HG02642 (cell line): ENCODE data around the gene FXR2.

Experiments used
- ATAC-seq: cut with Tn5 transposase; IDR thresholded peaks from one replicate; pipeline ENCODE4 v1.9.1; 2021; ENCODE audit warnings: mild to moderate bottlenecking; ENCODE audit not compliant: unreplicated experiment, poor library complexity

Gene FXR2

DNA sequence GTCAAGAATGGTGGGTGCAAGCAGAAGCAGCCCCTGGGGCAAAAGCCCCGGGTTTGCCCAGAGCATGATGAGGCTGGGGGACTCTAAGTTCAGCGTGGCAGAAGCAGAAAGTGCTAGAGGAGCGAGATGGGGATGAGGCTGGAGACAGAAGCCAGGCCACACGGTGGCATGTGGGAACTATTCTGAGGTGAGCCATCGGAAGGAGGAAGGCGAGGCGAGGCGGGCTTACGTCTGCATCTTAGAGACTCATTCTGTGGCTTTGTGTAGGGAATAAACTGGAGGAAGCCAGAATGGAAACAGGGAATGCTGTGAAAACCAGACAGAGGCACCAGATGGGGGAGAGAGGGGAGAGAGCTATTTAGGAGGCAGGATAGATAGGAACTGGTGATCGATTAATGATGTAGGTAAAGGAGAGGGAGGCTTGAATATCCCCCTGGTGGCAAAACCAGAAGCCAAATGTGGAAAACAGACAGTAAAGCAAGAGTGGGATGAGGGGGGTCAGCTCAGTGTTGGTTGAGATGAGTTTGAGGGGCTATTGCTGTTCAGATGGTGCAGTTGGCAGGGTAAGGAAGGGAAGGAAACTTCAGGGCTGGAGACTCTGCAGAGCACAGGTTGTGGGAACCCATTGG is 59.3 kb downstream of the FXR2 start:
- no peak for ATAC-seq

DNA sequence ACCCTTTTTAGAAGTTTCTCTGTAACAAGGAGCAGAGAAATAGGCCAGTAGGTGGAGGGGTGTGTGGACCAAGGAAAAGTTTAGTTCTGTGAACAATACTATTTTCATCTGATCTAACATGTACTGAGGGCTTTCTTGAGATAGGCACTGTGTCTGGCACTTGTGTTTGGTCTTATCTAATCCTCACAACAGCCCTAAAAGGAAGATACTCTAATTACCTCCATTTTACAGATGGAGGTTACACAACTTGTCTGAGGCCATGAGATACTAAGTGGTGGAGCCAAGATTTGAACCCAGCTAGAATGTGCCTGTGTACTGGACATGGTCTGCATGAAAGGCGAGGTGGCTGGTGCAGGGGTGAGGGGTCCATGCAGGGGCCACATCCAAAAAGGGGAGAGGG is 61.3 kb downstream of the FXR2 start:
- ATAC-seq = no peak

DNA sequence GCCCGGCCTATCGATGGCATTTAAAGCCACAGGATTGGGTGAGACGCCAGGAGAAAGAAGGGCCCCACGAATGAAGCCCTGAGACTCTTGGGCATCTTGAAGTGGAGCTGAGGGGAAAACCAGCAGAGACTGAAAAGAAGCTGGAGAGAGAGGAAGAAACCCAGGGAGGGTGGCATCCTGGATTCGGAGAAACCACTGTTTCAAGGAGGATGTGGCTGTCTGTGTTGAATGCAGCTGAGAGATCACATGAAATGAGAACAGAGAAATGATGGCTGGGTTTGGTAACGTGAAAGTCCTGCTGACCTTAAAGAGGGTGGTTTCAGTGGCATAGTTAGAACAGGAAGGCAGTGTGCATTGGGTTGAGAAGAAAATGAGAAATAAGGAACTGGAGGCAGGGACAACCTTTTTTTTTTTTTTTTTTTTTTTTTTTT is 62.1 kb downstream of the FXR2 start:
- ATAC-seq = no peak

DNA sequence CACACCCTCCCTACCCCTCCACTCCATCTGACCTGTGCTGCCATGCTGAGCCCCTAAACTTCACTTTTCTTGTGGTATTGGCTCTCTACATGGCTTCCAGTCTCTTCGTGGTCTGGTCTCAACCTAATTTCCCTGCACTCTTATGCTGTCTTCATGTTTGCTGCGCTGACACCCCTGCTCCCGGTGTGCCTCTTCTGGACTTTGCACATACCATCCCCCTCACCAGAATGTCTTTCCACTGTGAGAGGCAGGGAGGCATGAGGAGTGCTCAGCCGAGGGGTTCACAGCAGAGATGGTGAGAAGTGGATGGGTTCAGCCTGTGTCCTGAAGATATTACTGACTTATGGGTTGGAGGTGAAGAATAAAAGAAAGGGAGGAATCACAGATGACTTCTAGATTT is 63.3 kb downstream of the FXR2 start:
- no peak for ATAC-seq

DNA sequence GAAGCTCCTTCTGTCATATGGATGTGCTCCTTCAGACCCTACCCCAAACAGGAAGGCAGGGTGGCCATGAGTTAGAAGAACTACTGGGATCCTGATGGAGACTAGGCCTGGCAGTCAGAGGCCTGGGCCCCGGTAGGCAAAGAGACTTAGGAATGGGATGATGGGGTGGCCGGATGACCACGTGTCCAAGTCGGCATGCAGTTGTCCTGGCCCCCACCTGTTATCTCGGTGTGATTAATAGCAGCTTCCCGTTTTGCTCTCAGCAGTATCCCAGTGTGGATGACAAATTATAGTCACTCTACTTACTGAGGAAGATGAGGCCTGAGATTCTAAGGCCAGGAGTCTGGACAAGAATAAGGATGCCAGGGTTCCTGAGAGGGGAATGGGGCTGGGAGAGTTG is 64.4 kb downstream of the FXR2 start:
- no peak for ATAC-seq

DNA sequence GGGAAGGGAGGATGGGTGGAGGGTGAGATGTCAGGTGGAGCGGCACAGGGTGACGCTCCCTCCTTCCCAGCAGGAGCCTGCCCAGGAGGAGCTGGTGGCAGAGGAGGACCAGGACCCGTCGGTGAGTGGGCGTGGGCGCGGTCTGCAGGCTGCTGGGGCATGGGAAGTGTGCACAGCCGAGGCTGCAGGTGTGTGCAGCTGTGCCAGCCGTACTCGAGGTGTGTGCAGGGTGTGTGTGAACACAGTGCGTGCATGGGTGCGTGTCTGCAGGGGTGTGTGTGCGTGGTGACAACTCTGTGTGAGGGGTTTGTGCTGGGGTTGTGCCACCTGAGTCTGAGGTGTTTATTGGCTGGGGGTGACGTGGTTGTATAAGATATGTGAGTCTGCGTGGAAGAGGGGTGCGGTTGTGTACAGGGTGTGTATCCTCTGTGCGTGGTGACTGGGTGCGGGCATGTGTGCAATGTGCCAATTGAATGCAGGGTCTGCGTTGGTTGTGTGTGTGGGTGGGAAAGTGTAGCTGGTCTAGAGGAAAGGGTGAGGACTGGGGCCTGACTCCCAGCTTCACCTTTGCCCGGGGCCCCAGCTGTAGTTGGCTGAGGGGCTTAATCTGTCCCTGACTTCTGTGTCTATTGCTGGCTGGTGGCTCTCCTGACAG is 65.2 kb downstream of the FXR2 start:
- ATAC-seq = no peak

DNA sequence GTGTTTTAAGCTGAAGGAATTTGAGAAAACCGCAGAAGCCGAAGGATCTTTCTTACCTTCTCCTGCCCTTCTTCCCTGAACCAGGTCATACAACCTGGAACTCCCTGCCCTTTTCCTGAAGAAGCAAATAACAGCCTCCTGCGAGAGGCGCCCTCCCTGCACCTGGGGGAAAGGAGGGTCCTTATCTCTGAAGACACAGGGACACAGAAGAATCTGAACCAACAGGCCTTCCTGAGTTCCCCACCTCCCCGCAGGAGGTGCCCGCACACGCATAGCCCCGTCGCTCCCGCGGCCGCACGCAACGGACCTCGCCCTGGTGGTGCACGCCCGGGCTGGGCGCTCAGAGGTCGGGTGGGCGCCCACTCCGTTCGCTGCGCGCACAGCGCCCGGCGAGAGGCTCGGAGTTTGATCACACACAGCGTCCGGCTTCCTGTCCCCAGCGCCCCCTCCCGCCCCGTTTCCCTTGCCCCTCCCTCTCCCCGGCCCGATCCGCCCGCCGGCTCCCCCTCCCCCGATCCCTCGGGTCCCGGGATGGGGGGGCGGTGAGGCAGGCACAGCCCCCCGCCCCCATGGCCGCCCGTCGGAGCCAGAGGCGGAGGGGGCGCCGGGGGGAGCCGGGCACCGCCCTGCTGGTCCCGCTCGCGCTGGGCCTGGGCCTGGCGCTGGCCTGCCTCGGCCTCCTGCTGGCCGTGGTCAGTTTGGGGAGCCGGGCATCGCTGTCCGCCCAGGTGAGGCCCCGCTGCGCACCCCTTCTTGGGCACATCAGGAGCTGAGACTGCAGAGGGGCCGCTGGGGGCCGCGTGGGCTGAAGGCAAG is 65.9 kb downstream of the FXR2 start, which contains the start of gene TNFSF12:
TSS of gene TNFSF12 (plus strand) at position 474 of the 816 bp plus-strand sequence. CDS start at position 570, 96 bp downstream.
- ATAC-seq = no peak

DNA sequence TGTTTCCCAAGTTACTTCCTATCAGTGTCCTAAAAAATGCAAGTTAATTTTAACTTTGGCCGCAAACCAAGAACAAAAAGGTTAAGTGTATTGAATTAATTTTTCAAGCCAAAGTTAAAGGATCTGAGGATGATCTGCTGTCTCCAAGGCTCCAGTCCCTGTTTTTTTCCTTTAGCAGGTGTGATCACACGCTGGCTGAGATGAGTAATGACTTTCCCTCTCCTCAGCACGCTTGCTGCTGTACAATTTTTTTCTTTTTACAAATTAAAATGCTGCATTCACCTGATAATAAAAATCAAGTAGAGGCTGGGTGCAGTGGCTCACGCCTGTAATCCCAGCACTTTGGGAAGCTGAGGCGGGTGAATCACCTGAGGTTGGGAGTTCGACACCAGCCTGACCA is 69.8 kb downstream of the FXR2 start:
- ATAC-seq = no peak
